D721Med (cell line): ENCODE results near the gene HIVEP1.

ENCODE experiments used
- DNase-seq: peaks from one replicate; pipeline ENCODE4 v3.0.0; 2011; ENCODE audit warnings: low spot score; ENCODE audit not compliant: insufficient read length
- FAIRE-seq: peaks from 2 replicates; lab custom pipeline; 2011; peaks lifted over from hg19 to GRCh38; lab: Jason Lieb, UNC
- CTCF ChIP-seq: IDR thresholded peaks from 2 replicates; pipeline ENCODE4 v1.5.1; 2012; ENCODE audit warnings: mild to moderate bottlenecking, control low read depth; ENCODE audit not compliant: insufficient read depth; ENCODE audit errors: missing control alignments

Gene HIVEP1

GRCh38 chr6:12208673-12209072, 196.6 kb downstream of the HIVEP1 start:
- no peak for TF ChIP-seq CTCF
- DNase-seq (no peak), FAIRE-seq (no peak)
